ENCODE results near the gene SFT2D1. TPM values are rescaled to one million over a fixed set of nuclear protein-coding genes. Genes with fewer than 3 reads are reported as not detected.

The SFT2D1 gene
- total RNA-seq, 1 experiment from 2014 or later: 65.6 TPM

DNA sequence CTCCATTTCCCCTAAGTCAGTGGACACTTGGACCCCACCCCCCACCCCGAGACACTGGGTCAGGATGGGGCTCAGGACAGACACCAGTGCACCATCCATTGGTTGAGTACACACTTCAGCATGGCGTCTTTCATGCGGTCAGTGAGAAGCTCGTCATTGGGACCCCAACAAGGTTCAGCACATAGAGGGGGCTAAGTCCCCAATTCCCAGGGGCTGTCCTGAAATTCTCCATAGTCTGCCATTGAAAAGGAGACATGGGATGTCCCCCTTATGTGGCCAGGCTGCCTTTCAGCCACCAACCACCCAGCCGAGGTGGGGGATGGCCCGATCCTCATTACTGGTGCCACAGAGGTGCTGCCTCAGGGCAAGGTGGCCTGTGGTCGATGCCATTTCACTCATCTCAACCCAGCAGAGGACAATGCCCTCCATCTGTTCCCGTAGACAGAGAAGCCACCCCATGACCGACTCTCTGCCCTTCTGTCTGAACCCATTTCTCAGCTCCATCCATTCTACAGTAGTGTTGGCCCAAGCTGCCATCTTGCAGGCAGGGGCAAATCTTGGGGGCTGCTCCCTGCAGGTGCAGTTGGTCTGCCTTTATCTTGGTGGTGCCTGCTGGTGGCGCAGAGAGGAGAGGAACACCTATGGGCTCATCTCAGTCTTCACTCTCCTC is 71.5 kb downstream of the SFT2D1 start:
- Histone ChIP-seq H3K9me3 (ENCODE audit: control insufficient read depth in 1 of 2, insufficient read depth in 1 of 2, low read depth in 1 of 2, low read length in 2 of 2) (no peaks in the 10 kb centered on the region), H3K4me3 (replicated peaks in 1 of 2; ENCODE audit: low read depth in 1 of 2, low read length in 2 of 2) (no peak overlapping the region), H3K27me3 (ENCODE audit: insufficient read depth, low read length) (no peaks in the 10 kb centered on the region), H3K9ac (ENCODE audit: low read length) (no peak overlapping the region), H2AFZ (ENCODE audit: low read depth, low read length, poor library complexity, severe bottlenecking) (no peak overlapping the region), H3K9me2 (ENCODE audit: insufficient read depth) (no peaks in the 10 kb centered on the region), H3K4me1 (ENCODE audit: control insufficient read depth in 1 of 2, insufficient read depth in 2 of 2, low read length in 2 of 2) (peaks cover 0 to under 1% of the 10 kb centered on the region in 2 experiments; a peak in 1 of 4 replicates), H3K4me2 (ENCODE audit: low read length) (no peak overlapping the region), H3K79me2 (ENCODE audit: insufficient read depth, low read length) (no peaks in the 10 kb centered on the region), H4K20me1 (ENCODE audit: insufficient read depth) (no peaks in the 10 kb centered on the region), H3K36me3 (ENCODE audit: control insufficient read depth in 1 of 2, insufficient read depth in 2 of 2, low read length in 2 of 2) (no peaks in the 10 kb centered on the region), H3K27ac (ENCODE audit: low read depth, low read length) (no peak overlapping the region)
- TF ChIP-seq CBX3 (IDR thresholded peaks at IDR 0.05; ENCODE audit: low read depth) (no peak), JUND (IDR thresholded peaks at IDR 0.05) (no peak), ATF3 (IDR thresholded peaks at IDR 0.05) (no peak), SRF (IDR thresholded peaks at IDR 0.05; ENCODE audit: low read depth) (no peak), ZFX (IDR thresholded peaks at IDR 0.05) (no peak), FOSL1 (IDR thresholded peaks at IDR 0.05; ENCODE audit: low read depth) (no peak), RAD21 (IDR thresholded peaks at IDR 0.05; ENCODE audit: low read depth) (no peak), SP1 (IDR thresholded peaks at IDR 0.05; ENCODE audit: low read depth) (no peak), ZNF274 (IDR thresholded peaks at IDR 0.05; ENCODE audit: low read depth, low read length) (no peak), MAX (IDR thresholded peaks at IDR 0.05) (no peak), CEBPB (IDR thresholded peaks at IDR 0.05; ENCODE audit: low read depth) (no peak), EGR1 (IDR thresholded peaks at IDR 0.05; ENCODE audit: low read depth) (no peak), TCF7L2 (IDR thresholded peaks at IDR 0.05; ENCODE audit: borderline replicate concordance, extremely low read depth, insufficient read depth, insufficient read length) (no peak), EZH2phosphoT487 (IDR thresholded peaks at IDR 0.05; ENCODE audit: borderline replicate concordance) (no peak)
- TF ChIP-seq, protein P1, sequence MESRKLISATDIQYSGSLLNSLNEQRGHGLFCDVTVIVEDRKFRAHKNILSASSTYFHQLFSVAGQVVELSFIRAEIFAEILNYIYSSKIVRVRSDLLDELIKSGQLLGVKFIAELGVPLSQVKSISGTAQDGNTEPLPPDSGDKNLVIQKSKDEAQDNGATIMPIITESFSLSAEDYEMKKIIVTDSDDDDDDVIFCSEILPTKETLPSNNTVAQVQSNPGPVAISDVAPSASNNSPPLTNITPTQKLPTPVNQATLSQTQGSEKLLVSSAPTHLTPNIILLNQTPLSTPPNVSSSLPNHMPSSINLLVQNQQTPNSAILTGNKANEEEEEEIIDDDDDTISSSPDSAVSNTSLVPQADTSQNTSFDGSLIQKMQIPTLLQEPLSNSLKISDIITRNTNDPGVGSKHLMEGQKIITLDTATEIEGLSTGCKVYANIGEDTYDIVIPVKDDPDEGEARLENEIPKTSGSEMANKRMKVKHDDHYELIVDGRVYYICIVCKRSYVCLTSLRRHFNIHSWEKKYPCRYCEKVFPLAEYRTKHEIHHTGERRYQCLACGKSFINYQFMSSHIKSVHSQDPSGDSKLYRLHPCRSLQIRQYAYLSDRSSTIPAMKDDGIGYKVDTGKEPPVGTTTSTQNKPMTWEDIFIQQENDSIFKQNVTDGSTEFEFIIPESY (IDR thresholded peaks at IDR 0.05; ENCODE audit: extremely low read depth, insufficient replicate concordance, low read length): no peak
- DNase-seq (ENCODE audit: low read depth, low spot score) (no peak), ATAC-seq (no peak)
- ChIA-PET RAD21 (ENCODE audit: low non-redundant PET in 1 of 2, low total read pairs in 2 of 2, uncharacterized antibody in 2 of 2, unreplicated experiment in 2 of 2) (no interaction called here), POLR2A (no interaction called here), CTCF (no interaction called here)
- BruUV-seq (replicated peaks): no TSS peak
- intact Hi-C loops (cut with micrococcal nuclease): no loop called here

Other genes starting within 250 kb of the SFT2D1 start
- not detected for gene TBXT, start 174.7 kb downstream of the SFT2D1 start, total RNA-seq (2021; ENCODE audit: unreplicated experiment)
- gene PRR18, start 34.2 kb downstream of the SFT2D1 start, total RNA-seq (2021; ENCODE audit: unreplicated experiment): not detected
- gene MPC1, start 40.4 kb upstream of the SFT2D1 start, total RNA-seq (2021; ENCODE audit: unreplicated experiment): 15.9 TPM
- 0.15 TPM for gene RAMACL, start 244.1 kb upstream of the SFT2D1 start, total RNA-seq (2021; ENCODE audit: unreplicated experiment)

Measured in HCT116 (cell line).